NB4 (cell line): Measurements from ENCODE around the gene HARBI1.

Experiments
- CTCF ChIP-seq: IDR thresholded peaks from one replicate; pipeline ENCODE4 v1.5.1; 2012; ENCODE audit warnings: low read depth, low read length
- MAX ChIP-seq: IDR thresholded peaks from 2 replicates; pipeline ENCODE4 v1.6.1; 2011; ENCODE audit warnings: low read depth, low read length
- MYC ChIP-seq: IDR thresholded peaks from 2 replicates; pipeline ENCODE4 v1.6.1; 2011; ENCODE audit warnings: low read depth, low read length
- POLR2A ChIP-seq: IDR thresholded peaks from 2 replicates; pipeline ENCODE4 v1.6.1; 2011; ENCODE audit warnings: mild to moderate bottlenecking; ENCODE audit not compliant: insufficient read length; ENCODE audit errors: extremely low read depth

- no peak for TF ChIP-seq CTCF
- no peak for TF ChIP-seq POLR2A
- TF ChIP-seq MAX, result no peak
- TF ChIP-seq MYC, result no peak
These were observed 28.1 kb downstream of the HARBI1 start for GRCh38 chr11:46588915-46589314.
